Upper lobe of left lung (tissue), 4 donors: ENCODE data around the gene KDM5C.

ENCODE experiments used
- EP300 ChIP-seq, 4 donors: sonication (generic); formaldehyde crosslinking; IDR thresholded peaks; one replicate each; pipeline ENCODE4 v1.5.1; 2017; ENCODE audit warnings: antibody characterized with exemption in 4 of 4, control low read depth in 2 of 4
- POLR2A ChIP-seq, 4 donors: fragments of 450-650 bp; IDR thresholded peaks; one replicate each; pipeline ENCODE4 v1.5.1; 2016 to 2017; ENCODE audit warnings: antibody characterized with exemption in 4 of 4, mild to moderate bottlenecking in 2 of 4
- POLR2AphosphoS5 ChIP-seq, 2 donors: sonication (generic); formaldehyde crosslinking; IDR thresholded peaks; one replicate each; pipeline ENCODE4 v1.5.1; 2017; ENCODE audit warnings: antibody characterized with exemption in 2 of 2
- TF ChIP-seq, protein P1 (sequence below), 6 experiments: fragments of 450-650 bp in 4 of 6; fragments of 200-600 bp in 2 of 6; sonication (generic) in 2 of 6; IDR thresholded peaks; one replicate each; pipeline ENCODE4 v1.5.1; 2016 to 2019; ENCODE audit warnings: antibody characterized with exemption in 6 of 6

DNA sequence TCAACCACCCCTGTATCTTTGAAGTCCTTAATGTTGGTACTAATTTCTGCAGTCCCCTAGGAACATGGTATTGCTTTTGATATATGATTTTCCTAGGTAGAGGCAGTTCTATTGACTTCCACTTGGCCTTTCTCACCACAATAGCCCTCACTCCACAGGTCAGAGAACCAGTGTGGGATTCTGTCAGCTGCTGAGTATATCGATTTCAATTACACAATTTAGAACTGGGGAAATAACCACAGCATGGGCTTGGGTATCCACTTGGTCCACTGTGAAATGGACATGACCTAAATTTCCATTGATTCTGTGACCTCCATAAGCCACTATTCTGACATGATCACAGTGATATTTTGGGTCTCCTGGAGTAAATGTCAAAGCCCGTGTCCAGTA is 68.8 kb downstream of the KDM5C start:
- TF ChIP-seq POLR2A (IDR thresholded peaks at IDR 0.05) (no peak), EP300 (IDR thresholded peaks at IDR 0.05) (no peak), POLR2AphosphoS5 (IDR thresholded peaks at IDR 0.05) (no peak)
- TF ChIP-seq, protein P1, sequence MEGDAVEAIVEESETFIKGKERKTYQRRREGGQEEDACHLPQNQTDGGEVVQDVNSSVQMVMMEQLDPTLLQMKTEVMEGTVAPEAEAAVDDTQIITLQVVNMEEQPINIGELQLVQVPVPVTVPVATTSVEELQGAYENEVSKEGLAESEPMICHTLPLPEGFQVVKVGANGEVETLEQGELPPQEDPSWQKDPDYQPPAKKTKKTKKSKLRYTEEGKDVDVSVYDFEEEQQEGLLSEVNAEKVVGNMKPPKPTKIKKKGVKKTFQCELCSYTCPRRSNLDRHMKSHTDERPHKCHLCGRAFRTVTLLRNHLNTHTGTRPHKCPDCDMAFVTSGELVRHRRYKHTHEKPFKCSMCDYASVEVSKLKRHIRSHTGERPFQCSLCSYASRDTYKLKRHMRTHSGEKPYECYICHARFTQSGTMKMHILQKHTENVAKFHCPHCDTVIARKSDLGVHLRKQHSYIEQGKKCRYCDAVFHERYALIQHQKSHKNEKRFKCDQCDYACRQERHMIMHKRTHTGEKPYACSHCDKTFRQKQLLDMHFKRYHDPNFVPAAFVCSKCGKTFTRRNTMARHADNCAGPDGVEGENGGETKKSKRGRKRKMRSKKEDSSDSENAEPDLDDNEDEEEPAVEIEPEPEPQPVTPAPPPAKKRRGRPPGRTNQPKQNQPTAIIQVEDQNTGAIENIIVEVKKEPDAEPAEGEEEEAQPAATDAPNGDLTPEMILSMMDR (IDR thresholded peaks at IDR 0.05), result no peak
